Suppressor macrophage (primary cell): ENCODE results near the gene KAZN.
"Not testable (repeated sequence)": the region's sequence is repeated elsewhere in the genome, so short reads cannot be mapped to it uniquely, and the experiment has no call there.

Source experiments
- DNase-seq, 4 experiments: peaks; one replicate each; pipeline ENCODE4 v3.0.0-alpha.2; 2020 to 2022
- total RNA-seq, 17 experiments: gene quantifications; one replicate each; lab custom pipeline; 2026; ENCODE audit warnings: mixed read lengths in 6 of 17, inconsistent platforms in 3 of 17; lab: John Stamatoyannopoulos, UW

KAZN gene
- total RNA-seq = 0.06 to 6.4 (median 0.38) reads per million in 17 experiments

DNA sequence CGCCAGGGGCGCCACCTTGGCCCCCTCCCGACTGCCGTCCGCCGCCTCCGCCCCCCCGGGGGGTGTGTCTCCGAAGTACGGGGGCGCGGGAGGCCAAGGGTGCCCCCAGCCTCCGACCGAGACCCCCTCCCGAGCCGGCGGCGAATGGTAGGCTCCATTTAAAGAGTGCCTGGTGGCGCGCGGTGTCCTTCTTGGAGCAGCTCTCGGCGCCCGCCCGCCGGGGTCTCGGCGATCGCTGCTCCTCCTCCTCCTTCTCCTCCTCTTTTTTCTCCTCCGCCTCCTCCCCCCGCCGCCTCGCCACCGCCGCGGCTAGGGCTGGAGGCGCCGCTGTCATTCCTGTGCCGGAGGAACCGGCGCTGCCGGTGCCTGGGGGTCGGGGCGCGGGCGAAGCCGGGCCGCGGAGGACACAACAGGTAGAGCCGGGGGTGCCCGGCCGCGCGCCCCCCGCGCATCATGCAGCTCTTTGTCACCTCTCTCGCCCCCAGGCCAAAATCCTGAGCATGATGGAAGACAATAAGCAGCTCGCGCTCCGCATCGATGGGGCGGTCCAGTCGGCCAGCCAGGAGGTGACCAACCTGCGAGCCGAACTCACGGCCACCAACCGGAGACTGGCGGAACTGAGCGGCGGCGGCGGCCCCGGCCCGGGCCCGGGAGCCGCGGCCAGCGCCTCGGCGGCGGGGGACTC is at the start of gene KAZN:
Gene KAZN (plus strand): TSS at position 188 of the 685 bp plus-strand sequence.
- no peak for DNase-seq

- no peak for DNase-seq
Measured at GRCh38 chr1:14549897-14550620, 48.4 kb upstream of the KAZN start.

- no peak for DNase-seq
Measured at GRCh38 chr1:14551386-14551785, 47.1 kb upstream of the KAZN start.

GRCh38 chr1:14552246-14552965 is 46.1 kb upstream of the KAZN start:
- DNase-seq = no peak

DNA sequence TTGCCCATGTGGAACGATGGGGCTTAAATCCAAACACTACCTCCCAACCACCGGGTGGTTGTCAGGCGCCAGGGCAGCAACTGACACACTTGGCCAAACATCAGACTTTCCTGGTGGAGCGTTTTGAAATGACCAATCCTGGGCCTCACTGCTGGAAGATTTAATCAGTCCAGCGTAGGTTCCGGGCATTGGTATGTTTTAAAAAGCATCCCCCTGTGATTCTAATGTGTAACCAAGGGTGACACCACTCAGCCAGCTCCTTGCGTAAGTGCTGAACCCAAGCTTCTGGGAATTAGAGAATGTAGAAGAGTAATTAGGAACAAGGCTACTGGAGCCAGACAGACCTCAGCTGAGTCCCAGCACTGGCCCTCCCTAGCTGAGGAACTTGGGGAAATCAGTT is 44.8 kb upstream of the KAZN start:
- DNase-seq = no peak

- peak; percentile 12 to 40 (median 26) for DNase-seq
Measured at GRCh38 chr1:14555091-14555490, 43.4 kb upstream of the KAZN start.

GRCh38 chr1:14561014-14561693 is 37.3 kb upstream of the KAZN start:
- DNase-seq = no peak

DNA sequence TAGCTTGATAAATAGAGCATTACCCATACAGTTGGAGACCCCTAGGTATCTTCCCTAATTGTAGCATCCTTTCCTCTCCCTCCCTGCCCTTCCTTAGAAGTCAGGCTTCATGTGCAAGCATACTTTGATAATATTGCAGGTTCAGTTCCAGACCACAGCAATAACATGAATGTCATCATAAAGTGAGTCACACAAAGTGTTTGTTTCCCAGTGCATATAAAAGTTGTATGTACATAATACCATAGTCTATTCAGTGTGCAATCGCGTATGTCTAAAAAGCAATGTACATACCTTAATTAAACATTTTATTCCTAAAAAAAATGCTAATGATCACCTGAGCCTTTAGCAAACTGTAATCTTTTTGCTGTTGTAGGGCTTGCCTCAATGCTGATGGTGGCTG is 33.4 kb upstream of the KAZN start:
- no peak for DNase-seq

- peak in 2 of 4 experiments; percentile 17 to 24 for DNase-seq
Measured at GRCh38 chr1:14567056-14567455, 31.4 kb upstream of the KAZN start.

DNA sequence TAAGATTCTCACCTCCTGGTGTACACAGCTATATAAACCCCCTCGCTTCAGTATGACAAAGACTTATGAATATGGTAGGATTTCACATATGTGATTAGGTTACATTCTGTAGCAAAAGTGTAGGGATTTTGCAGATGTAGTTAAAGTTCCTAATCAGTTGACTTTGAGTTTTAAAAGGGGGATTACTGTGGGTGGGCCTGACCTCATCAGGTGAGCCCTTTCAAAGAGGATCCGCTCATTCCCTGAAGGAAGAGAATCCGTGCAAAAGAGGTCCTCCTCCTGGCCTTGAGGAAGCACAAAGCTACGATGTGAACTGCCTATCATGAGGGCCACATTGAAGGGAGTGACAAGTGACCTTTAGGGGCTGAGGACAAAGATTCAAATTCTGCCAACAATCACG is 30.6 kb upstream of the KAZN start:
- DNase-seq = no peak

GRCh38 chr1:14568716-14569355 is 29.6 kb upstream of the KAZN start:
- DNase-seq = no peak

- DNase-seq = no peak
Measured at GRCh38 chr1:14570514-14570913, 28.0 kb upstream of the KAZN start.

DNA sequence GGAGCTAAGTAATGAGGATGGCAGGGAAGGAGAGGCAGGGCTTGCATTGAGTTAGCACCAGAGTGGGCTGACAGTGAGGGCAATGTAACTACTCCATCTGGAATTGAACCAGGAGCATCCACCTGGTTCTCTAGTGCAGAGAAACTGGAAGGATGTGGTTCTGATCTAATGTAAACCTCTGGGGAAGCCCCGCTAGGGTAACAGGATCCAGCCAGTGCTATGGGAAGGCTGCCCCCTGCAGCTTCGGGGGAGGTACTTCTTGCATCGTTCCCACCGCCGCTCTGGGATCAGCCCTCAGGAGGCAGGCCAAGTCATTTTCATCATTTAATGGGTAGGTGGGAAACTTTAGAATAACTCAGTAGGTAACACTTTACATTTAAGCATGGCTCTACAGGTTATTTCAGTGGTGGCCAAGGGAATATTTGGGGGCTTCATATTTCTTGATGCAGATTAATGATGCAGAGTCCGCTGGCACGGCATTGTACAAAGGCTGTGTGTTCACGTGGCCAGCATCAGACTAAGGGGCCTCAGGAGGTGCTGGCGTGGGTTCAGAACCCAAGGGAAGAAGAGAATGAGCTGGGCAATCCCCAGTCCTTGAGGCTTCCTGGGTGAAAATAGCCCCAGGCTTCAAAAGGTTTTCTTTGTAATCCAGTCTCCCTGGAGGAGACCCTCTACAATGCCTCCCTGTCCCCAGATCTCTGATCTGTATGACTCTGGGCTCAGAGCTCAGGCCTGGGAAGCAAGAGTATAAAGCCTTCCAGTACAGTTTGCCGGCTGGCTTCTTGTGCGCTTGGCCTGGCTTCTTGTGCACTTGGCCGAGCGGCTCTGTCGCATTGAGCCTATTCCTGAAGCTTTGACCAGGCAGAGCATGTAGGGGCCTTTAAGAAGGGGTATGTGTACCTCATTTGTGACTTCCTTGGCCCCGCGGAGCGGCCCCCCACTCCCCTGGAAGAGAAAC is 26.4 kb upstream of the KAZN start:
- peak in 3 of 4 experiments; percentile 7 to 42 (median 17) for DNase-seq

GRCh38 chr1:14572861-14573260 is 25.6 kb upstream of the KAZN start:
- DNase-seq = no peak

- no peak for DNase-seq
Measured at GRCh38 chr1:14576155-14576554, 22.3 kb upstream of the KAZN start.

DNA sequence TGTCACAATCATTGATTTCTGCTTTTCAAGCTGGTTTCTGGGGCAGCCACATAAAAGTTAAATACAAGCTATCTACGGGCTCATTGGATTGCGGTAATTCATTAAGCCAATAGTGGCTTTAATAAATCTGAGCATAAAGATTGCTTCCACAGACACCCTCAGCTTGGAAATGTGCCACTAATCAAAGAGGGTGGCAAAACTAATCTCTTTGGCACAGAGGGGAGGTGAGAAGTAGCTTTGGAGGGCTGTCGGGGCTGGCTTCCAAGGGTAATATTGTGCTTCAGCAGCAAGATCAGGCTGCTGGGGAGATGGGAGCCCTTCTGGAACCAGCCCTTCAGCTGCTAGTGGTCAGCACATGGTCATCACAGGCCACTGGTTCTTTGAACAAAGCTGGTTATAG is 21.2 kb upstream of the KAZN start:
- no peak for DNase-seq

GRCh38 chr1:14578156-14578555 is 20.3 kb upstream of the KAZN start:
- DNase-seq = no peak

GRCh38 chr1:14580295-14580694 is 18.2 kb upstream of the KAZN start:
- not testable (repeated sequence) for DNase-seq

DNA sequence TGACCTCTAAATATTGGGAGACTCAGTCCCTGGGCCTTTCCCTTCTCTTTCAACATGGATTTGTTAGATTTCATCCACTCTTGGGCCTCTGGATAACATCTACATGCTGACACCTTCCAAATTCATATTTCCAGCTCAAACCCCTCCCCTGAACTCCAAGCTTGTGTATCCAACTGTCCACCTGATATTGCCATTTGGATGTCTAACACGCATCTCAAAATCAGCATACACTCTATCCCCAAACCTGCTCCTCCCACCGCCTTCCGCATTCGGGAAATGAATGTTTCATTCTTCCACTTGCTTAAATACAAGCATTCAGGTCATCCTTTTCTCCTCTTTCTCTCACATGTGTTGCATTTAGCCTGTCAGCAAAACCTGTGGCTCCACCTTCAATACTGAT is 17.5 kb upstream of the KAZN start:
- DNase-seq = no peak

- no peak for DNase-seq
Measured at GRCh38 chr1:14583788-14584187, 14.7 kb upstream of the KAZN start.

DNA sequence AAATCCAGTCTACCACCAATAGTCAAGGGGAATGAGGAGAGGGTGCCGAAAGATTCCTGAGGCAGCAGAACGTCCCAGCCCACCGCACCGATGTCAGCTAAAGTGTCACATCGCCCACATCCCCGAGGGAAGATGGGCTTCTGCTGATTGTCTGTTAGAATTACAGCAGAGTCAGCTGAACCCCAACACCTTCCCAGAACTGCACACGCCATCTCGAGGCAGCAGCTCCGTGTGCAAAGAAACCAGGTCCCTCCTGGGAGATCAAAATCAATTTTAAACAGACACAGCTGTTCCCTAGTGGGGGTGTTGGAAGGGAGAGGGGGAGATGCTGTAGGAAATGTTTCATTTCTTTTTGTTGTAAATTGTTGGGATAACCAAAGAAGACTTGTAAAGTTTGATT is 12.8 kb upstream of the KAZN start:
- no peak for DNase-seq
